Uterus (tissue), 4 donors: ENCODE measurements around the gene IGFL4. TPM values are rescaled to one million over a fixed set of nuclear protein-coding genes. Genes with fewer than 3 reads are reported as not detected.

Experiments used
- DNase-seq, 2 donors: peaks; one replicate each; pipeline ENCODE4 v3.0.0-alpha.2; 2019 to 2020
- H3K27ac ChIP-seq, 2 donors: fragments of 200-600 bp; sonication (generic); 1 replicate in 1 of 2; 2 replicates in 1 of 2; pipeline ENCODE4 v1.5.1; 2016 to 2018
- H3K27me3 ChIP-seq, 2 donors: fragments of 200-600 bp; sonication (generic); one replicate each; pipeline ENCODE4 v1.5.1; 2018 to 2019; ENCODE audit warnings: control low read depth in 1 of 2
- H3K36me3 ChIP-seq, 2 donors: fragments of 200-600 bp; sonication (generic); one replicate each; pipeline ENCODE4 v1.5.1; 2019; ENCODE audit warnings: control low read depth in 1 of 2
- H3K4me1 ChIP-seq, 2 donors: fragments of 200-600 bp; sonication (generic); one replicate each; pipeline ENCODE4 v1.5.1; 2018 to 2019; ENCODE audit warnings: control low read depth in 1 of 2
- H3K4me3 ChIP-seq, 2 donors: fragments of 200-600 bp; sonication (generic); 1 replicate in 1 of 2; 2 replicates in 1 of 2; pipeline ENCODE4 v1.5.1; 2018 to 2019; ENCODE audit warnings: mild to moderate bottlenecking in 1 of 2
- H3K9me3 ChIP-seq, 2 donors: fragments of 200-600 bp; sonication (generic); one replicate each; pipeline ENCODE4 v1.5.1; 2019; ENCODE audit warnings: control low read depth in 1 of 2
- POLR2A ChIP-seq, 2 donors: fragments of 450-650 bp; IDR thresholded peaks; one replicate each; pipeline ENCODE4 v1.6.1; 2016; ENCODE audit warnings: antibody characterized with exemption in 2 of 2, mild to moderate bottlenecking in 1 of 2, moderate library complexity in 1 of 2
- intact Hi-C: fragments of 100-400 bp; cut with DNase I; formaldehyde crosslinking; loops from one replicate; pipeline ENCODE4 v1.15.1; 2023; ENCODE audit warnings: low total_unique reads
- total RNA-seq, 4 donors: library from RNA; depleted of rRNA in 3 of 4; stranded (reverse); fragments of >200 nt in 3 of 4; gene quantifications; one replicate each; pipeline versions ENCODE4 v1.1.0 to v1.2.4, GENCODE V29; 2014 to 2023
- TF ChIP-seq, protein P1 (sequence below), 4 experiments: fragments of 200-600 bp in 2 of 4; fragments of 450-650 bp in 2 of 4; sonication (generic) in 2 of 4; IDR thresholded peaks; one replicate each; pipeline ENCODE4 v1.5.1; 2016 to 2019; ENCODE audit warnings: antibody characterized with exemption in 4 of 4, mild to moderate bottlenecking in 2 of 4, moderate library complexity in 1 of 4
- donor health status: DM: yes; HTN: yes; CAD: no.

IGFL4 gene
- total RNA-seq, 4 donors from 2014 or later = not detected

DNA sequence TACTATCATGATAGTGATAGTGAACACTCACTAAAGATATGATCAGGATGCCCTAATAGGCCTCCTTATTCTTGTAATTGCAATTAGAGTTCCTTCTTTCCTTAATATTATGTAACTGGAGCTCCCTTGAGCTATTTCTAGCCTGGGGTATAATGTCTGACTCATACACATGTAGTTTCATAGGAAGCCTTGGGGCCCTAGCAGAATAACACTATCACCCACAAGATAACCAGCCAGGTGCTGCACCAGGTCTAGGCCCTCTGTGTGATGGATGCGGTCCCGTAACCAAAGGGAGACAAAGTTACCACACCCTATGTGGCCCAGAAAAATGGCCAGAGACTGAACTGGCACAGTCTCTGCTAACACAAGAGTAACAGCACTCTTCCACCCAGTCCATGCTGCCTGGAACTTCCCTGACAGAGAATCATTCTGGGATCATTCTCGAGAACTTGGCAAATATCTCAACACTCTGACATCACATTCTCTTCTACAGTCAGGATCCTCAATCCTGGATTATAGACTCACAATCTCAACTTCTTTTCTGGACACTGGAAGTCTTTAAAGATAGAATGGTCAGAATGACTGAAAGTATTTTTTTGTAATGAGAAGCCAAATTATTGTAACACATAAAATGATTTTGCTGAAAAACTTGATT, 32.6 kb upstream of the IGFL4 start:
- intact Hi-C loops = no loop called here
- H3K9me3 ChIP-seq = no peaks in the 10 kb centered on the region
- H3K4me3 ChIP-seq = no peak overlapping the region
- no peak overlapping the region for H3K27ac ChIP-seq
- H3K4me1 ChIP-seq = no peaks in the 10 kb centered on the region
- peaks cover 0 to 29% of the 10 kb centered on the region in 2 donors for H3K27me3 ChIP-seq
- no peaks in the 10 kb centered on the region for H3K36me3 ChIP-seq
- TF ChIP-seq, protein P1, sequence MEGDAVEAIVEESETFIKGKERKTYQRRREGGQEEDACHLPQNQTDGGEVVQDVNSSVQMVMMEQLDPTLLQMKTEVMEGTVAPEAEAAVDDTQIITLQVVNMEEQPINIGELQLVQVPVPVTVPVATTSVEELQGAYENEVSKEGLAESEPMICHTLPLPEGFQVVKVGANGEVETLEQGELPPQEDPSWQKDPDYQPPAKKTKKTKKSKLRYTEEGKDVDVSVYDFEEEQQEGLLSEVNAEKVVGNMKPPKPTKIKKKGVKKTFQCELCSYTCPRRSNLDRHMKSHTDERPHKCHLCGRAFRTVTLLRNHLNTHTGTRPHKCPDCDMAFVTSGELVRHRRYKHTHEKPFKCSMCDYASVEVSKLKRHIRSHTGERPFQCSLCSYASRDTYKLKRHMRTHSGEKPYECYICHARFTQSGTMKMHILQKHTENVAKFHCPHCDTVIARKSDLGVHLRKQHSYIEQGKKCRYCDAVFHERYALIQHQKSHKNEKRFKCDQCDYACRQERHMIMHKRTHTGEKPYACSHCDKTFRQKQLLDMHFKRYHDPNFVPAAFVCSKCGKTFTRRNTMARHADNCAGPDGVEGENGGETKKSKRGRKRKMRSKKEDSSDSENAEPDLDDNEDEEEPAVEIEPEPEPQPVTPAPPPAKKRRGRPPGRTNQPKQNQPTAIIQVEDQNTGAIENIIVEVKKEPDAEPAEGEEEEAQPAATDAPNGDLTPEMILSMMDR (IDR thresholded peaks at IDR 0.05) = no peak
- no peak for TF ChIP-seq POLR2A (IDR thresholded peaks at IDR 0.05)
- no peak for DNase-seq

DNA sequence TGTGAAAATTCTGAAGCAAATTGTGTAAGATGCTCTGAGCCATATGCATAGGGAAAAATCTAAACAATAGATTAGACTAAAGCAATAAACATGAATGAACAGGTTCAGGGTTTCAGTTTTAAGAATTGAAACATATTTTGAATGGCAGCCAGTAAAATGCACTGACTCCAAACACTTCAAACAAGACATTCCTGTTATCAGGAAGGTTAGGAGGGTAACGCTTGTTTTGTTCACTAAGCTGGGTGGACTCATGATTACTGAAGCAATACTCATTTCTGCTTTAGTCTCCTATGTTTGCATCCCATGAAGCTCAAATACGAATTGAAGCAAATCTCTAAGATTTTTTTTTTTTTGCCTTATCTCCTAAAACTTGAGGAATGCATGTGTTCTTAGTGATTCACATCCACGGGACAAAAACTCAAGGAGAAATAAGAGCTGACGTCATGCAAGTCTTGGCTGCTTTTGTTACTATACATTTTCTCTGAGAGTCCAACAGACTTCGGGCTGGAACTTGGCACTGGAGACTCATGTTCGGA, 29.1 kb upstream of the IGFL4 start:
- Histone ChIP-seq H3K27ac (no peak overlapping the region), H3K9me3 (no peaks in the 10 kb centered on the region), H3K4me1 (no peaks in the 10 kb centered on the region), H3K36me3 (no peaks in the 10 kb centered on the region), H3K4me3 (no peak overlapping the region), H3K27me3 (no peaks in the 10 kb centered on the region)
- no peak for DNase-seq
- intact Hi-C loops = no loop called here
- no peak for TF ChIP-seq POLR2A (IDR thresholded peaks at IDR 0.05)
- TF ChIP-seq, protein P1 (IDR thresholded peaks at IDR 0.05) = no peak

DNA sequence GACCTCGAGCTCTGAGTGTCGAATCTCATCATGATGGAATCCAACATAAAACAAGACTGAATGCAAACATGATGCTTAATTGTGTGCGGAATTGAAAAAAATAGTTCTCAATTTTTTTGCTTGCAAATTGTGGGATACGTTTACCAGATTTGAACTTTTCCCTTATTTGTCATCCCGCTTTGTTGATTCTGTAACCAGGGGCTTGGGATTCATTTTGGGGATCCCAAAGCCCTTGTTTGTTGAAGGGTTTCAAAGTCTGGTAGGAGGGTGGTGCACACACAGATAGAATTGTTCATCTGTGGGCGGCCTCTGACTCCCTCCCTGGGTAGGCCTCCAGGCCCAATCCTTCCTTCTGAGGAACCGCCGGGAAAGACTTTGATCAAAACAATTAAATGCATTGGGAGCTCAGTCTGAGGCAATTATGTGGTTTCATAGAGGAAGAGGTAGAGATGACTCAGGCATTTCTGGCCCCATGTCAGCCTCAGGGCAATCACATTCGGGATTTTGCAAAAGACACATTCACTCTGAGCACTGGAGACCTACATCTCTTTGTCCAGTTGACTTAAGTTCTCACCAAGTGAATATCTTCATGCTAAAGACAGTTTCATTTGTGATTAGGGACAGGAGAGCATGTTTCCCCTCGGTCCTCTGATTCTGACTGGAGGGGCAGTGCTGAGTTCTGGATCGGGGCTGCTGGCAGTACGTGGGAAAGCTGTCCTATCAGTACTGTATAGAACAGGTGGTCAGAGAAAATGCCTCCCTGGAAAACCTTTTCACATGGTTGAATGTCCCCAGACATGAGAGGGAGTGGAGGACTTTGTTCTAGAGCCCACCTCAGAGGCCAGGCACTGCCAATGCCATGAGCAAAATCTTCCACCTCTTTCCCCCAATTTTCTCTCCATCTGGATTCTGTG, 27.8 kb upstream of the IGFL4 start:
- H3K27me3 ChIP-seq = no peaks in the 10 kb centered on the region
- H3K27ac ChIP-seq = no peak overlapping the region
- H3K36me3 ChIP-seq = no peaks in the 10 kb centered on the region
- H3K4me1 ChIP-seq = no peaks in the 10 kb centered on the region
- DNase-seq = no peak
- H3K4me3 ChIP-seq = no peak overlapping the region
- intact Hi-C loops = no loop called here
- TF ChIP-seq, protein P1 (IDR thresholded peaks at IDR 0.05) = no peak
- TF ChIP-seq POLR2A (IDR thresholded peaks at IDR 0.05) = no peak
- H3K9me3 ChIP-seq = no peaks in the 10 kb centered on the region

DNA sequence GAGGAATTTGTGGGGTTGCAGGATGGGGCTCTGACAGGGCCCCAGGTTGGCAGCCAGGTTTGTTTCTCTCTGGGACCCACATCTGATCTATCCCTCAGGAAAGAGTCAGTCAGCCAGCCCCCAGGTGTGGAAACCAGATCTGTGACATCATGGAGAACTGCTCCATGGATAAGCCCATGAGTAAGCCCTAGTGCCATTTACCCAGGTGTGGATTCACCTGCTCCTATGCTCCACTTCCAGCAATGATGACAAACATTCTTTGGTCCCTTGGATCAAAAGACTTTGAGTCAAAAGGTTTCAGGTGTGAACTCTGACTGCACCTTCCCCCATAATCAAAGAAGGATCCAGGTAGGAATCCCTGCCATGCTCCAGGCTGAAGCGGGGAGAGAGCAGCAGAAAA, 26.9 kb upstream of the IGFL4 start:
- TF ChIP-seq, protein P1 (IDR thresholded peaks at IDR 0.05) = no peak
- TF ChIP-seq POLR2A (IDR thresholded peaks at IDR 0.05) = no peak
- no peaks in the 10 kb centered on the region for H3K27me3 ChIP-seq
- H3K4me1 ChIP-seq = no peaks in the 10 kb centered on the region
- intact Hi-C loops = no loop called here
- no peaks in the 10 kb centered on the region for H3K36me3 ChIP-seq
- no peaks in the 10 kb centered on the region for H3K9me3 ChIP-seq
- H3K27ac ChIP-seq = no peak overlapping the region
- no peak overlapping the region for H3K4me3 ChIP-seq
- DNase-seq = no peak

DNA sequence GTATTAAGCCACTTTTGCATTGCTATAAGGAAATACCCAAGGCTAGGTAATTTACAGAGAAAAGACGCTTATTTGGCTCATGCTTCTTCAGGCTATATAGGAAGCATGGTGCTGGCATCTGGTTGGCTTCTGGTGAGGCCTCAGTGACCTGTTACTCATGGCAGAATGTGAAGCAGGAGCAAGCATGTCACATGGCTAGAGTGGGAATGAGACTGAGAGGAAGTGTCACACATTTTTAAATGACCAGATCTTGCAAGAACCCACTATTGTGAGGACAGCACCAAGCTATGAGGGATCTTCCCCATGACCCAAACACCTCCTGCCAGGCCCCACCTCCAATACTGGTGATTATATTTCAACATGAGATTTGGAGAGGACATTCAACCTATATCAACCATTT, 25.7 kb upstream of the IGFL4 start:
- Histone ChIP-seq H3K4me3 (no peak overlapping the region), H3K36me3 (no peaks in the 10 kb centered on the region), H3K4me1 (no peaks in the 10 kb centered on the region), H3K27ac (no peak overlapping the region), H3K27me3 (no peaks in the 10 kb centered on the region), H3K9me3 (no peaks in the 10 kb centered on the region)
- no peak for TF ChIP-seq POLR2A (IDR thresholded peaks at IDR 0.05)
- TF ChIP-seq, protein P1 (IDR thresholded peaks at IDR 0.05) = no peak
- intact Hi-C loops = no loop called here
- no peak for DNase-seq
